ENCODE measurements around the gene FFAR3. TPM values are rescaled to one million over a fixed set of nuclear protein-coding genes. Genes with fewer than 3 reads are reported as not detected.

The FFAR3 gene
- total and polyA plus RNA-seq, 9 of the 15 experiments (the other 6 are each of a cell fraction or from before 2014, with no cell fraction given) = not detected

DNA sequence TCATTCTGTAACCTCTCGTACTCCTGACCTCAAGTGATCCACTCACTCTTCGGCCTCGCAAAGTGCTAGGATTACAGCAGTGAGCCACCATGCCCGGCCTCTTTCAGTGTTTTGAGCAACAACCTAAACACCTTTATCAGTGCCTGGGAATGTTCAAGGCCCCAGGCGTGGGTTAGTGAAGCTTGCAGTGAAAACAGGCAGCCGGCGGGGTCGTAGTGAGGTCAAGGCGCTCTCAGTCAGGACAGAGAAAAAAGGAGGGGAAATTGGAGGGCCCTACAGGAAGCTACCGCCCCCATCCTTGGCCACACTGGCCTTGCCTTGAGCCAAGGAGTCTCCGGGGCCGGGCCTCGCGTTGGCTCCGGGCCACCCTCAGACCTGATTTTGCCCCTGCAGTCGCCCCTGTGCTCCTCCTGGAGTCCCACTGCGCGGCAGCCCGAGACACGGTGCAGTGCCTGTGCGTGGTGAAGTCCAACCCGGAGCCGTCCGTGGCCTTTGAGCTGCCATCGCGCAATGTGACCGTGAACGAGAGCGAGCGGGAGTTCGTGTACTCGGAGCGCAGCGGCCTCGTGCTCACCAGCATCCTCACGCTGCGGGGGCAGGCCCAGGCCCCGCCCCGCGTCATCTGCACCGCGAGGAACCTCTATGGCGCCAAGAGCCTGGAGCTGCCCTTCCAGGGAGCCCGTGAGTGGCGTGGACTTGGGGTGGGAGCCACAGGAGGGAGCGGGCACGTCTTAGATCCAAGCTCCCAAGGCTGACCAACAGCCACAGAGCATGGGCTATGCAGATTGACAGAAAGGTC is 48.6 kb upstream of the FFAR3 start (continued):
- TF ChIP-seq, protein P1, sequence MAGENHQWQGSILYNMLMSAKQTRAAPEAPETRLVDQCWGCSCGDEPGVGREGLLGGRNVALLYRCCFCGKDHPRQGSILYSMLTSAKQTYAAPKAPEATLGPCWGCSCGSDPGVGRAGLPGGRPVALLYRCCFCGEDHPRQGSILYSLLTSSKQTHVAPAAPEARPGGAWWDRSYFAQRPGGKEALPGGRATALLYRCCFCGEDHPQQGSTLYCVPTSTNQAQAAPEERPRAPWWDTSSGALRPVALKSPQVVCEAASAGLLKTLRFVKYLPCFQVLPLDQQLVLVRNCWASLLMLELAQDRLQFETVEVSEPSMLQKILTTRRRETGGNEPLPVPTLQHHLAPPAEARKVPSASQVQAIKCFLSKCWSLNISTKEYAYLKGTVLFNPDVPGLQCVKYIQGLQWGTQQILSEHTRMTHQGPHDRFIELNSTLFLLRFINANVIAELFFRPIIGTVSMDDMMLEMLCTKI (IDR thresholded peaks at IDR 0.05; ENCODE audit: partially characterized antibody) = no peak
- TF ChIP-seq ASH1L (IDR thresholded peaks at IDR 0.05; ENCODE audit: borderline replicate concordance, low read depth, partially characterized antibody) (no peak), NBN (IDR thresholded peaks at IDR 0.05; ENCODE audit: low read depth) (no peak), RCOR1 (IDR thresholded peaks at IDR 0.05; ENCODE audit: borderline replicate concordance in 1 of 2, low read depth in 2 of 2, low read length in 2 of 2) (peak in 1 of 2 experiments; percentile 75; a peak in 2 of 4 replicates), FOXJ3 (CRISPR knock-in tag; IDR thresholded peaks at IDR 0.05) (no peak), ATF1 (CRISPR knock-in tag; IDR thresholded peaks at IDR 0.05) (no peak), ATF1 (tag; IDR thresholded peaks at IDR 0.05) (peak; percentile 76), NR2C1 (IDR thresholded peaks at IDR 0.05) (no peak; the same call in 1 of the 2 replicates), NR2C1 (tag; IDR thresholded peaks at IDR 0.05) (peak; percentile 5), MAFF (IDR thresholded peaks at IDR 0.05; ENCODE audit: low read length) (no peak), NFYB (IDR thresholded peaks at IDR 0.05; ENCODE audit: extremely low read depth, insufficient read length) (no peak), SMARCA4 (IDR thresholded peaks at IDR 0.05) (no peak), CBX2 (IDR thresholded peaks at IDR 0.05; ENCODE audit: insufficient read depth, low read length, poor library complexity, severe bottlenecking) (no peak), ZNF57 (CRISPR knock-in tag; IDR thresholded peaks at IDR 0.05) (no peak), ZNF76 (CRISPR knock-in tag; IDR thresholded peaks at IDR 0.05; ENCODE audit: borderline replicate concordance) (peak; percentile 49; the same call in 1 of the 2 replicates), ZNF584 (CRISPR knock-in tag; IDR thresholded peaks at IDR 0.05; ENCODE audit: low read depth) (peak; percentile 87), ZNF766 (CRISPR knock-in tag; conservative IDR thresholded peaks at IDR 0.05) (peak; percentile 79), TSC22D4 (tag; IDR thresholded peaks at IDR 0.05) (no peak), NFIC (IDR thresholded peaks at IDR 0.05) (peak; percentile 65), ZFP1 (CRISPR knock-in tag; IDR thresholded peaks at IDR 0.05) (no peak)
- TF ChIP-seq, protein P2, sequence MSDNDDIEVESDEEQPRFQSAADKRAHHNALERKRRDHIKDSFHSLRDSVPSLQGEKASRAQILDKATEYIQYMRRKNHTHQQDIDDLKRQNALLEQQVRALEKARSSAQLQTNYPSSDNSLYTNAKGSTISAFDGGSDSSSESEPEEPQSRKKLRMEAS (CRISPR knock-in tag; IDR thresholded peaks at IDR 0.05) = peak; percentile 72
- TF ChIP-seq, protein P3, sequence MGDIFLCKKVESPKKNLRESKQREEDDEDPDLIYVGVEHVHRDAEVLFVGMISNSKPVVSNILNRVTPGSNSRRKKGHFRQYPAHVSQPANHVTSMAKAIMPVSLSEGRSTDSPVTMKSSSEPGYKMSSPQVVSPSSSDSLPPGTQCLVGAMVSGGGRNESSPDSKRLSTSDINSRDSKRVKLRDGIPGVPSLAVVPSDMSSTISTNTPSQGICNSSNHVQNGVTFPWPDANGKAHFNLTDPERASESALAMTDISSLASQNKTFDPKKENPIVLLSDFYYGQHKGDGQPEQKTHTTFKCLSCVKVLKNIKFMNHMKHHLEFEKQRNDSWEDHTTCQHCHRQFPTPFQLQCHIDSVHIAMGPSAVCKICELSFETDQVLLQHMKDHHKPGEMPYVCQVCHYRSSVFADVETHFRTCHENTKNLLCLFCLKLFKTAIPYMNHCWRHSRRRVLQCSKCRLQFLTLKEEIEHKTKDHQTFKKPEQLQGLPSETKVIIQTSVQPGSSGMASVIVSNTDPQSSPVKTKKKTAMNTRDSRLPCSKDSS (IDR thresholded peaks at IDR 0.05; ENCODE audit: low read depth, partially characterized antibody) = no peak
- TF ChIP-seq, protein P4, sequence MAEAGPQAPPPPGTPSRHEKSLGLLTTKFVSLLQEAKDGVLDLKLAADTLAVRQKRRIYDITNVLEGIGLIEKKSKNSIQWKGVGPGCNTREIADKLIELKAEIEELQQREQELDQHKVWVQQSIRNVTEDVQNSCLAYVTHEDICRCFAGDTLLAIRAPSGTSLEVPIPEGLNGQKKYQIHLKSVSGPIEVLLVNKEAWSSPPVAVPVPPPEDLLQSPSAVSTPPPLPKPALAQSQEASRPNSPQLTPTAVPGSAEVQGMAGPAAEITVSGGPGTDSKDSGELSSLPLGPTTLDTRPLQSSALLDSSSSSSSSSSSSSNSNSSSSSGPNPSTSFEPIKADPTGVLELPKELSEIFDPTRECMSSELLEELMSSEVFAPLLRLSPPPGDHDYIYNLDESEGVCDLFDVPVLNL (CRISPR knock-in tag; IDR thresholded peaks at IDR 0.05; ENCODE audit: low read depth) = no peak
- TF ChIP-seq, protein P5, sequence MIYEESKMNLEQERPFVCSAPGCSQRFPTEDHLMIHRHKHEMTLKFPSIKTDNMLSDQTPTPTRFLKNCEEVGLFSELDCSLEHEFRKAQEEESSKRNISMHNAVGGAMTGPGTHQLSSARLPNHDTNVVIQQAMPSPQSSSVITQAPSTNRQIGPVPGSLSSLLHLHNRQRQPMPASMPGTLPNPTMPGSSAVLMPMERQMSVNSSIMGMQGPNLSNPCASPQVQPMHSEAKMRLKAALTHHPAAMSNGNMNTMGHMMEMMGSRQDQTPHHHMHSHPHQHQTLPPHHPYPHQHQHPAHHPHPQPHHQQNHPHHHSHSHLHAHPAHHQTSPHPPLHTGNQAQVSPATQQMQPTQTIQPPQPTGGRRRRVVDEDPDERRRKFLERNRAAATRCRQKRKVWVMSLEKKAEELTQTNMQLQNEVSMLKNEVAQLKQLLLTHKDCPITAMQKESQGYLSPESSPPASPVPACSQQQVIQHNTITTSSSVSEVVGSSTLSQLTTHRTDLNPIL (CRISPR knock-in tag; IDR thresholded peaks at IDR 0.05) = no peak
